HEK293 (cell line): ENCODE measurements around the gene RAD23B.

Source experiments
- ATF2 ChIP-seq: fragments of 450-650 bp; formaldehyde crosslinking; IDR thresholded peaks from 2 replicates; pipeline ENCODE4 v1.5.1; 2016; ENCODE audit warnings: missing biosample characterization, missing genetic modification characterization, low read depth
- CTCF ChIP-seq: fragments of 450-650 bp; formaldehyde crosslinking; IDR thresholded peaks from 2 replicates; pipeline ENCODE4 v1.5.1; 2016; ENCODE audit warnings: missing biosample characterization, missing genetic modification characterization
- MZF1 ChIP-seq: fragments of 450-650 bp; formaldehyde crosslinking; IDR thresholded peaks from 2 replicates; pipeline ENCODE4 v1.5.1; 2017; ENCODE audit warnings: missing biosample characterization, missing genetic modification characterization, borderline replicate concordance
- ZBTB7A ChIP-seq: fragments of 450-650 bp; formaldehyde crosslinking; IDR thresholded peaks from 2 replicates; pipeline ENCODE4 v1.5.1; 2016; ENCODE audit warnings: low read depth, missing biosample characterization, missing genetic modification characterization
- ZNF10 ChIP-seq: fragments of 450-650 bp; formaldehyde crosslinking; IDR thresholded peaks from 2 replicates; pipeline ENCODE4 v1.5.1; 2017; ENCODE audit warnings: missing biosample characterization, missing genetic modification characterization
- ZNF239 ChIP-seq: fragments of 450-650 bp; formaldehyde crosslinking; IDR thresholded peaks from 2 replicates; pipeline ENCODE4 v1.5.1; 2016; ENCODE audit warnings: missing biosample characterization, missing genetic modification characterization

- TF ChIP-seq ZNF10 (no peak), ZBTB7A (no peak), ATF2 (tag by site-specific recombination) (no peak), MZF1 (tag by site-specific recombination) (no peak), ZNF239 (tag by site-specific recombination) (no peak), CTCF (tag by site-specific recombination) (no peak)
Measured at GRCh38 chr9:107338911-107339659, 56.0 kb downstream of the RAD23B start.
